ENCODE measurements around the gene ZEB2.

The ZEB2 gene

GRCh38 chr2:144502369-144502768 lies 17.6 kb downstream of the ZEB2 start:
- TF ChIP-seq, protein P1, sequence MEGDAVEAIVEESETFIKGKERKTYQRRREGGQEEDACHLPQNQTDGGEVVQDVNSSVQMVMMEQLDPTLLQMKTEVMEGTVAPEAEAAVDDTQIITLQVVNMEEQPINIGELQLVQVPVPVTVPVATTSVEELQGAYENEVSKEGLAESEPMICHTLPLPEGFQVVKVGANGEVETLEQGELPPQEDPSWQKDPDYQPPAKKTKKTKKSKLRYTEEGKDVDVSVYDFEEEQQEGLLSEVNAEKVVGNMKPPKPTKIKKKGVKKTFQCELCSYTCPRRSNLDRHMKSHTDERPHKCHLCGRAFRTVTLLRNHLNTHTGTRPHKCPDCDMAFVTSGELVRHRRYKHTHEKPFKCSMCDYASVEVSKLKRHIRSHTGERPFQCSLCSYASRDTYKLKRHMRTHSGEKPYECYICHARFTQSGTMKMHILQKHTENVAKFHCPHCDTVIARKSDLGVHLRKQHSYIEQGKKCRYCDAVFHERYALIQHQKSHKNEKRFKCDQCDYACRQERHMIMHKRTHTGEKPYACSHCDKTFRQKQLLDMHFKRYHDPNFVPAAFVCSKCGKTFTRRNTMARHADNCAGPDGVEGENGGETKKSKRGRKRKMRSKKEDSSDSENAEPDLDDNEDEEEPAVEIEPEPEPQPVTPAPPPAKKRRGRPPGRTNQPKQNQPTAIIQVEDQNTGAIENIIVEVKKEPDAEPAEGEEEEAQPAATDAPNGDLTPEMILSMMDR (IDR thresholded peaks at IDR 0.05; ENCODE audit: low read depth, low read length), result no peak
- H3K4me3 ChIP-seq (ENCODE audit: low read depth, low read length), result no peak overlapping the region

DNA sequence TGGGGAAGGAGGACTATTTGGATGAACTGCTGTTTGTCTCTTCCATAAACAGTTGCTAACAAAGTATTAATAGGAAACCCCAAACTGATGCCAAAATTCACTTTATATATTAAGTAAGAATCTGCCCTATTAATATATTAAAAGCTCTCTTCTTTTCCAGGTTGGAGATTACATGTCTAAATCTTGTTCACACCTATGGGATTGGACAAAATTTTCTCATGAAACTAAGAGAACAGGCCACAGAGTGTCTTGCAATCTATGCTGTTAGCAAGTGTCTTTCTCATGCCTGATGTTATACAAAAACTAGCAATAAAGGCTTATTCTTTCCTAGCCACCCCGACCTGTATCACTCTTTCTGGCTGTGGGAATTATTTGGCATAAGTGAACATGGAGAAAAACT lies 18.3 kb downstream of the ZEB2 start:
- TF ChIP-seq, protein P1 (IDR thresholded peaks at IDR 0.05; ENCODE audit: low read depth, low read length), result no peak

DNA sequence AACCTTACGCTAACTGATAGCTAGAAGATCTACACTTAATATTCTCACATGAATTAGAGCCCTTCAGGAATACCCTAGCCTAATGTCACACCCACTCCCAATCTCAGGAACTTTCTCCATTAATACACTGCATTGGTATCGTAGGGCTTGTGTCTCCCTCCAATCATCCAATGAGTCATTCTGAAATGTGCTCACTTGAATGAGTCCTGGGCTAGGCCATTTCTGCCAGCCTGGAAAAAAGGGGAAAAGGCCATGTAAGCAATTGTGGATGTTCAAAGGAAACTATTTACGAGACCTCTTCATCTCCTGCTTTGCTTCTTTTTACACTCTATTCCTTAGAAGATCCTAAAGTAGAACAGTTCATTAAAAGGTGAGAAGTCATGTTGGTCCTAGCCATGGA lies 18.8 kb downstream of the ZEB2 start:
- TF ChIP-seq, protein P1 (IDR thresholded peaks at IDR 0.05; ENCODE audit: low read depth, low read length), result no peak
- H3K4me3 ChIP-seq (ENCODE audit: low read depth, low read length), result no peak overlapping the region

More for the DNA sequence above, 18.3 kb downstream of the ZEB2 start:
- no peak overlapping the region for H3K4me3 ChIP-seq (ENCODE audit: low read depth, low read length)

GRCh38 chr2:144500563-144500962 lies 19.4 kb downstream of the ZEB2 start:
- TF ChIP-seq, protein P1 (IDR thresholded peaks at IDR 0.05; ENCODE audit: low read depth, low read length), result no peak
- no peak overlapping the region for H3K4me3 ChIP-seq (ENCODE audit: low read depth, low read length)

DNA sequence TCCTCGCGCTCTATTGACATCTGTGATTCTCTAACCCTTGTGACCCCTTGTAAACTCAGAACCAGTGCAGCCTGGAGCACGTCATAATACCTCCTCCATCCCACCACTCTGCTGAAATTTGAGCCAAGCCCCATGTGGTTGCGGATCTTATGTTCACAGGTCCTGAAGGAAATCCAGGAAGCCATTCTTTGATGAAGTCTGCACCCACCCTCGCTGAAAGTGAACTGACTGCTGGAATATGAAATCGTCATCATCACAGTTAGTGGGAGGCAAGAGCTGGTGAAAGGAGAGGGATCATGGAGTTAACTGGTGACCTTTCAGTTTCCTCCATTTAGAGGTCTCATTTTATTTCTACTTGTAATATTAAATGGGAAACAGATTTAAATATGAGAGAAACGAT lies 21.6 kb downstream of the ZEB2 start:
- TF ChIP-seq, protein P1 (IDR thresholded peaks at IDR 0.05; ENCODE audit: low read depth, low read length), result no peak
- no peak overlapping the region for H3K4me3 ChIP-seq (ENCODE audit: low read depth, low read length)

DNA sequence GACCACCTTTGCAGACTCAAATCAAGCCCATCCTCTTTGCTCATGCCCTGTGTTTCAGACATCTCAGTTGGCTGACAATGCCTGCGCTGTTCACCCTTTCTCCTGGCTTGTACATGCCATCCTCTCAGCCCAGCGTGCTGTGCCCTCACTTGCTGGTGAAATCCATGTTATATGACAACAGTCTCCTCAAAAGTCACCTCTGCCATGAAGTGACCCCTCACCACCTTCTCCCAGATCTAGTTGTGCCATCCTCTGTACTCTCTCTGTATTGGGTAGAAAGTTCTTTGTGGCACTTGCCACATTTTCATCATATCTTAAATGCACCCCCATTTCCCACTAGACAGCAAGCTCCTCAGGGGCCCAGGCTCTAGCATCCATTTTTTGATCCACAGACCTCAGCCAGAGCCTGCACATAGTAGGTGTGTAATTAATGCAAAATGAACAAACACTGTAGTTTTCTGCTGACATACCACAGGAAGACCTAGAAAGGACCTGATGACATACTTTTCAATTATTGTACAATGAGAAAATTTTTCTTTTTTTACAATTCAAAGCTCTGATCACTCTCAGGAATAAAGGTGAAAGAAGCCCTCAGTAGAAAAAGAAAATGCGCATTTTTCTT lies 22.8 kb downstream of the ZEB2 start:
- TF ChIP-seq, protein P1 (IDR thresholded peaks at IDR 0.05; ENCODE audit: low read depth, low read length), result no peak
- no peak overlapping the region for H3K4me3 ChIP-seq (ENCODE audit: low read depth, low read length)

GRCh38 chr2:144496092-144496976 lies 23.6 kb downstream of the ZEB2 start:
- TF ChIP-seq, protein P1 (IDR thresholded peaks at IDR 0.05; ENCODE audit: low read depth, low read length), result no peak
- H3K4me3 ChIP-seq (ENCODE audit: low read depth, low read length), result no peak overlapping the region

Data from WI38 (cell line).